PC-9 (cell line): ENCODE measurements around the gene NT5M. TPM values are rescaled to one million over a fixed set of nuclear protein-coding genes. Genes with fewer than 3 reads are reported as not detected.

Experiments
- BruUV-seq: library from RNA; stranded (reverse); fragments of 400-500 nt; replicated peaks from 2 replicates; lab custom pipeline; 2021; lab: Mats Ljungman, UMichigan
- CTCF ChIA-PET: fragments of 300-600 bp; sonication (Branson Sonifier 250); formaldehyde crosslinking; loops from one replicate; lab custom pipeline; 2022; ENCODE audit warnings: antibody characterized with exemption; lab: Charles Lee
- POLR2A ChIA-PET: fragments of 300-600 bp; sonication (Branson Sonifier 250); formaldehyde crosslinking; loops from one replicate; lab custom pipeline; 2022; ENCODE audit warnings: antibody characterized with exemption; ENCODE audit not compliant: unreplicated experiment; lab: Charles Lee
- DNase-seq, 2 experiments: peaks; one replicate each; pipeline versions ENCODE4 v3.0.0 to v3.0.0-alpha.2; 2015 to 2022; ENCODE audit warnings: mixed read lengths in 1 of 2
- H2AFZ ChIP-seq: fragments of 200-600 bp; sonication (generic); 2 replicates; pipeline ENCODE4 v1.8.1; 2017; ENCODE audit warnings: antibody characterized with exemption
- H3F3A ChIP-seq: fragments of 200-600 bp; sonication (generic); 2 replicates; pipeline ENCODE4 v1.8.1; 2017; ENCODE audit warnings: antibody characterized with exemption, mild to moderate bottlenecking, low read depth; ENCODE audit not compliant: insufficient read depth
- H3K27ac ChIP-seq: fragments of 200-600 bp; sonication (generic); 2 replicates; pipeline ENCODE4 v1.6.1; 2016; ENCODE audit warnings: mixed run types
- H3K27me3 ChIP-seq: fragments of 200-600 bp; sonication (generic); 2 replicates; pipeline ENCODE4 v1.6.1; 2016; ENCODE audit warnings: low read depth, mixed run types; ENCODE audit not compliant: insufficient read depth
- H3K36me3 ChIP-seq: fragments of 200-600 bp; sonication (generic); 2 replicates; pipeline ENCODE4 v1.6.1; 2016; ENCODE audit warnings: low read depth, mixed run types
- H3K4me1 ChIP-seq: fragments of 200-600 bp; sonication (generic); replicated peaks from 2 replicates; pipeline ENCODE4 v1.6.1; 2016; ENCODE audit warnings: mixed run types; ENCODE audit not compliant: insufficient read depth
- H3K4me2 ChIP-seq: fragments of 200-600 bp; sonication (generic); 2 replicates; pipeline ENCODE4 v1.6.1; 2017; ENCODE audit warnings: mixed run types
- H3K4me3 ChIP-seq: fragments of 200-600 bp; sonication (generic); 2 replicates; pipeline ENCODE4 v1.6.1; 2016; ENCODE audit warnings: mixed run types
- H3K79me2 ChIP-seq: fragments of 200-600 bp; sonication (generic); 2 replicates; pipeline ENCODE4 v1.6.1; 2017; ENCODE audit warnings: low read depth, mixed run types
- H3K9me2 ChIP-seq: fragments of 200-600 bp; sonication (generic); 2 replicates; pipeline ENCODE4 v1.8.1; 2017; ENCODE audit warnings: mild to moderate bottlenecking; ENCODE audit not compliant: insufficient read depth
- H3K9me3 ChIP-seq: fragments of 200-600 bp; sonication (generic); 2 replicates; pipeline ENCODE4 v1.8.1; 2016; ENCODE audit warnings: low read depth; ENCODE audit not compliant: insufficient read depth
- H4K20me1 ChIP-seq: fragments of 200-600 bp; sonication (generic); 2 replicates; pipeline ENCODE4 v1.8.1; 2017; ENCODE audit not compliant: insufficient read depth
- CTCF ChIP-seq: fragments of 200-600 bp; sonication (generic); conservative IDR thresholded peaks from 2 replicates; pipeline ENCODE4 v1.6.1; 2017; ENCODE audit warnings: mixed run types, antibody characterized with exemption, mild to moderate bottlenecking, moderate library complexity
- EZH2 ChIP-seq: fragments of 200-600 bp; sonication (generic); IDR thresholded peaks from 2 replicates; pipeline ENCODE4 v1.8.0; 2017; ENCODE audit warnings: antibody characterized with exemption, low read depth
- intact Hi-C: fragments of 100-400 bp; cut with micrococcal nuclease; formaldehyde crosslinking; loops from one replicate; pipeline ENCODE4 v1.10.0; 2022; ENCODE audit not compliant: unreplicated experiment
- total RNA-seq: library from RNA; stranded (reverse); gene quantifications from 2 replicates; pipeline ENCODE4 v1.2.3, GENCODE V29; 2021

The NT5M gene
- total RNA-seq, 1 experiment from 2014 or later: 6.2 TPM

GRCh38 chr17:17376362-17376761 lies 73.2 kb downstream of the NT5M start:
- H3F3A ChIP-seq: no peaks in the 10 kb centered on the region
- no peak for TF ChIP-seq EZH2
- TF ChIP-seq CTCF: no peak
- H3K9me2 ChIP-seq: no peaks in the 10 kb centered on the region
- H3K36me3 ChIP-seq: no peaks in the 10 kb centered on the region
- no peak overlapping the region for H3K27ac ChIP-seq
- no peaks in the 10 kb centered on the region for H3K79me2 ChIP-seq
- no peak overlapping the region for H2AFZ ChIP-seq
- peaks cover 59% of the 10 kb centered on the region for H3K27me3 ChIP-seq
- ChIA-PET POLR2A (interaction anchor here (0.5 kb wide), 1 partner anchor 96 kb away, joined by 3 read pairs; no protein-coding TSS in a partner anchor), CTCF (no interaction called here)
- no peaks in the 10 kb centered on the region for H4K20me1 ChIP-seq
- no peaks in the 10 kb centered on the region for H3K9me3 ChIP-seq
- DNase-seq: no peak
- no TSS peak for BruUV-seq
- no peak overlapping the region for H3K4me2 ChIP-seq
- no peaks in the 10 kb centered on the region for H3K4me1 ChIP-seq
- intact Hi-C loops: no loop called here
- H3K4me3 ChIP-seq: no peak overlapping the region

GRCh38 chr17:17377071-17377967 lies 74.1 kb downstream of the NT5M start:
- Histone ChIP-seq H2AFZ (no peak overlapping the region), H3K79me2 (no peaks in the 10 kb centered on the region), H3K27me3 (peaks cover 64% of the 10 kb centered on the region), H3K9me2 (no peaks in the 10 kb centered on the region), H3K9me3 (no peaks in the 10 kb centered on the region), H3K27ac (no peak overlapping the region), H3F3A (no peaks in the 10 kb centered on the region), H3K4me1 (no peaks in the 10 kb centered on the region), H3K4me3 (no peak overlapping the region), H4K20me1 (no peaks in the 10 kb centered on the region), H3K4me2 (no peak overlapping the region), H3K36me3 (no peaks in the 10 kb centered on the region)
- ChIA-PET POLR2A (interaction anchor here (0.5 to 0.6 kb wide), 2 partner anchors 74 to 95 kb away, joined by 3 read pairs; no protein-coding TSS in a partner anchor), CTCF (no interaction called here)
- intact Hi-C loops: no loop called here
- no TSS peak for BruUV-seq
- no peak for TF ChIP-seq EZH2
- TF ChIP-seq CTCF: no peak
- DNase-seq: no peak

- intact Hi-C loops: no loop called here
- CTCF ChIA-PET: no interaction called here
- peaks cover 57% of the 10 kb centered on the region for H3K27me3 ChIP-seq
These were observed 76.2 kb downstream of the NT5M start for GRCh38 chr17:17379197-17379991.

More at GRCh38 chr17:17379197-17379991, 76.2 kb downstream of the NT5M start:
- Histone ChIP-seq H3K4me3 (no peak overlapping the region), H3F3A (no peaks in the 10 kb centered on the region), H3K4me1 (no peaks in the 10 kb centered on the region), H3K4me2 (no peak overlapping the region), H3K36me3 (no peaks in the 10 kb centered on the region), H3K9me3 (no peaks in the 10 kb centered on the region), H3K27ac (no peak overlapping the region), H2AFZ (no peak overlapping the region), H4K20me1 (no peaks in the 10 kb centered on the region), H3K79me2 (no peaks in the 10 kb centered on the region), H3K9me2 (no peaks in the 10 kb centered on the region)
- POLR2A ChIA-PET: no interaction called here
- BruUV-seq: no TSS peak
- TF ChIP-seq EZH2 (no peak), CTCF (no peak)
- DNase-seq: no peak
